SK-MEL-5 (cell line): ENCODE results near the gene VWCE. TPM values are rescaled to one million over a fixed set of nuclear protein-coding genes. Genes with fewer than 3 reads are reported as not detected.
"Not testable (repeated sequence)": the region's sequence is repeated elsewhere in the genome, so short reads cannot be mapped to it uniquely, and the experiment has no call there.

Source experiments
- DNase-seq: peaks from one replicate; pipeline ENCODE4 v3.0.0-alpha.2; 2016; ENCODE audit warnings: low read depth, low spot score
- in situ Hi-C: cut with HindIII; loops from 2 replicates; pipeline ENCODE4 v1.10.0; 2016; ENCODE audit warnings: low sequenced_read_pairs, high pct_unique_total_duplicates, low pct_unique_long_range_greater_than_20kb
- total RNA-seq: library from RNA; depleted of rRNA; stranded (reverse); fragments of >200 nt; shearing (Covaris generic); gene quantifications from 2 replicates; pipeline ENCODE4 v1.2.3, GENCODE V29; 2014

Gene VWCE
- total RNA-seq, 1 experiment from 2014 or later = 0.24 TPM

- DNase-seq, in situ Hi-C loops: not testable (repeated sequence)
Measured at GRCh38 chr11:61241526-61241925, 53.6 kb downstream of the VWCE start.

- DNase-seq, in situ Hi-C loops: not testable (repeated sequence)
Measured at GRCh38 chr11:61240875-61241274, 54.2 kb downstream of the VWCE start, which contains the start of gene PGA5. PGA5 (plus strand) TSS chr11:61241175; CDS start chr11:61241227, 52 bp downstream.

- in situ Hi-C loops, DNase-seq: not testable (repeated sequence)
Measured at GRCh38 chr11:61240288-61240687, 54.8 kb downstream of the VWCE start.

- in situ Hi-C loops, DNase-seq: not testable (repeated sequence)
Measured at GRCh38 chr11:61237130-61237529, 58.0 kb downstream of the VWCE start.

GRCh38 chr11:61232548-61233145 lies 62.5 kb downstream of the VWCE start:
- DNase-seq, in situ Hi-C loops: not testable (repeated sequence)

GRCh38 chr11:61231585-61231984 lies 63.5 kb downstream of the VWCE start:
- in situ Hi-C loops = not testable (repeated sequence)

GRCh38 chr11:61231033-61231432 lies 64.1 kb downstream of the VWCE start:
- in situ Hi-C loops, DNase-seq: not testable (repeated sequence)

More at GRCh38 chr11:61231585-61231984, 63.5 kb downstream of the VWCE start:
- not testable (repeated sequence) for DNase-seq

GRCh38 chr11:61229458-61229857 lies 65.7 kb downstream of the VWCE start:
- in situ Hi-C loops, DNase-seq: not testable (repeated sequence)

- in situ Hi-C loops, DNase-seq: not testable (repeated sequence)
Measured at GRCh38 chr11:61226457-61227137, 68.5 kb downstream of the VWCE start.

GRCh38 chr11:61222692-61223091 lies 72.4 kb downstream of the VWCE start:
- in situ Hi-C loops, DNase-seq: not testable (repeated sequence)

GRCh38 chr11:61222047-61222446 lies 73.1 kb downstream of the VWCE start, which contains the start of gene PGA4:
PGA4 (plus strand) TSS chr11:61222347; CDS start chr11:61222401, 54 bp downstream.
- DNase-seq, in situ Hi-C loops: not testable (repeated sequence)

- DNase-seq, in situ Hi-C loops: not testable (repeated sequence)
Measured at GRCh38 chr11:61219016-61219415, 76.1 kb downstream of the VWCE start.

GRCh38 chr11:61218306-61218705 lies 76.8 kb downstream of the VWCE start:
- DNase-seq, in situ Hi-C loops: not testable (repeated sequence)

- in situ Hi-C loops, DNase-seq: not testable (repeated sequence)
Measured at GRCh38 chr11:61213711-61214324, 81.3 kb downstream of the VWCE start.

- DNase-seq, in situ Hi-C loops: not testable (repeated sequence)
Measured at GRCh38 chr11:61212202-61212601, 82.9 kb downstream of the VWCE start.

GRCh38 chr11:61211327-61211952 lies 83.7 kb downstream of the VWCE start:
- in situ Hi-C loops, DNase-seq: not testable (repeated sequence)

GRCh38 chr11:61210629-61211028 lies 84.5 kb downstream of the VWCE start:
- DNase-seq, in situ Hi-C loops: not testable (repeated sequence)
